HG02981 (cell line): ENCODE data around the gene ZFYVE16.
"Not testable (repeated sequence)": the region's sequence is repeated elsewhere in the genome, so short reads cannot be mapped to it uniquely, and the experiment has no call there.

Source experiments
- ATAC-seq: cut with Tn5 transposase; IDR thresholded peaks from one replicate; pipeline ENCODE4 v1.9.1; 2021; ENCODE audit warnings: mild to moderate bottlenecking, moderate library complexity; ENCODE audit not compliant: unreplicated experiment

Gene ZFYVE16

DNA sequence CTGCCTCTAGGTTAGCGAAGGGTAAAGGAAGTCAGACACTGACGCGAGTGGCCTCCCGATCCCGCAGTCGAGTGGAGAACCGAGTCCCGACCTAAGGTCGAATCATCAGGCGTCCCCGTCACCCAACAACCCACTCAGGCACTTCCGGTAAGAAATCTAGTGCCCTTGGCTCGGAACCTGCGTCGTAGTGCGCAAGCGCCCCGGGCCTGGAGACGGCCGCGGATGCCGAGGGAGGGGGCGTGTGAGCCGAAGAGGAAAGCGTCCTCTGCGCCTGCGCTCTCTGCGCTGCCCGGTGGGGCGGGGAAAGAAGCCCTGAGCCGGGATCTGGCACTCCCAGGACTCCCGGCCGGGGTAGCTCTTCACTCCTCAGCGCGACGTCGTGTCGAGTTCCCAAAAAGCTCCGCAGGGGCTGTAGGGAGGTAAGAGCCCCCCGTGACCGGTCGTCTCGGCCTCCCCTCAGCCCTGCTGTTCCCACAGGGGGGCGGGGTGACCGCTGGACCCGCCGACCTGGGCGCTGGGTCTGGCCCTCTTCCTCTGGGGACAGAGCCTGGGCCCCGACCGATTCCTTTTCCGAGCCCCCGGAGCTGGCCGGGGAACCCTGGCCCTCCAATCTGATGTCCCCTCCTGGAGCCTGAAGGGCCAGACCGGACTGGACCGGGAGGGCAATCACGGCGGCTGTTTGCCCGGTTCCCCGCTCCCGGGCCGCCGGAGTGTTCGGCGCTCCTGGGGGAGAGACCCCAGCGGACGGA lies at the start of gene ZFYVE16:
Gene ZFYVE16, plus strand, starts transcription at position 330 of the 749 bp plus-strand sequence. CDS start 26,084 bp downstream, outside the sequence.
- peak; percentile 82 for ATAC-seq

DNA sequence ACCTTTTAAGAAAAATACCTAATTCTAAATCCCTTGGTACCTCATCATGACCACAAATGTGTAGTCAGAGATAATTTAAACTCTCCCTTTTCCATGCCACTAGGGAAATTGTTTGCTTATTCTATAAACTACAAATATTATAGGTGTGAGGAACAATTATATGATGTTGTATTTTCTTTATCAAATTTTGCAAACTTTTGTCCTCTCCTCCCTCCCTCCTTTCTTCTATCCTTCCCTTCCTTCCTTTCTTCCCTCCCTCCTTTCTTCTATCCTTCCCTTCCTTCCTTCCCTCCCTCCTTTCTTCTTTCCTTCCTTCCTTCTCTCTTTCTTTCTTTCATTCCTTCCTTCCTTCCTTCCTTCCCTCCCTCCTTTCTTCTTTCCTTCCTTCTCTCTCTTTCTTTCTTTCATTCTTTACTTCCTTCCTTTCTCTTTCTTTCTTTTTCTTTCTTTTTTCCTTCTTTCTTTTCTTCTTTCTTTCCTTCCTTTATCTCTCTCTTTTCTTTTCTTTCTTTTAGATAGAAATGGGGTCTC lies 46.9 kb upstream of the ZFYVE16 start:
- no peak for ATAC-seq

GRCh38 chr5:80364892-80365291 lies 43.0 kb upstream of the ZFYVE16 start:
- ATAC-seq: no peak

GRCh38 chr5:80368661-80369480 lies 39.0 kb upstream of the ZFYVE16 start:
- no peak for ATAC-seq

DNA sequence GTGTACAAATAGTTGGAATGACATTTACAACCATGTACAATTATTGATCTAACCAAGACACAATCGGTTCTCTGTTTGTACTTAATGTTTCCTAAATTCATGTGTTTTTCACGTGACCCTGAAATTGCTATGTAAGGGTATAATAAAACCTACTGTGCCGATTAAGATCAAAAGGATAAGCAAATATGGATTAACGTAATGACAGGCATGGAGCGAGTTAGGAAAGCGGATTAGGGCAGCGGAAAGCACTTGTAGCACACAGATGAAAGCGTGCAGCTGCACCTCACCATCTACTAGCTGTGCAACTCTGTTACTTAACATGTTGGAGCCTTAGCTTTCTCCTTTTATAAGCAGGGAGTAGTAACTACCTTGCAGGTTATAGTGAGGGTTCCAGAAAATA lies 38.3 kb upstream of the ZFYVE16 start:
- ATAC-seq: no peak

- ATAC-seq: no peak
These were observed 37.5 kb upstream of the ZFYVE16 start for GRCh38 chr5:80370390-80370789.

DNA sequence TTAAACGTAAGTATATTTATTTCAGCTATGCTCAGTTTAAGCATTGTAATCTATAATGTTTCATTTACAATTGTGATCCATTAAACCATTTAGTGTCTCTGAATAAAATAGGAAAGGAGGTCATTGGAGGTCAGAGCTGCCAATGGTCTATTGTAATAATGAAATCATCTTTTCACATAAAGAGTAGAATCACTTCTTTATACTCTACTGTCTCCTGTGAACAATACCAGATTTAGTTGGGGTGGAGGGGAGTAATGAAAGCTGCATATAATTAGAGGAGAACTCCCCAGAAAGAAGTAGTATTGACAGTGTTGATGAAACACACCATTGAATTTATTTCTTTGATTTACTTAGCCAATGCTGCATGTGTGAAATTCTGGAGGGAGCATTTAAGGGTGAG lies 35.1 kb upstream of the ZFYVE16 start:
- ATAC-seq: no peak

DNA sequence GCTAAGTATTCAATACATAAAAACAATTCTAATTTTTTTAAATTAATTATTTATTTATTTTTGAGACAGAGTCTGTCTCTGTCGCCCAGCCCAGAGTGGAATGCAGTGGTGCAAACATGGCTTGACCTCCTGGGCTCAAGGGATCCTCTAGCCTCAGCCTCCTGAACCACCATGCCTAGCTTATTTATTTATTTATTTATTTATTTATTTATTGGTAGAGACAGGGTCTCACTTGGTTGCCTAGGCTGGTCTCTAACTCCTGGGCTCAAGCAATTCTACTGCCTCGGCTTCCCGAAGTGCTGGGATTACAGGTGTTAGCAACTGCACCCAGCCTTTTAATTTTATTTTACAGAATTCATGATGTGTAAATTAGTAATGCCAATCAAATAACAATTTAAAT lies 33.7 kb upstream of the ZFYVE16 start:
- no peak for ATAC-seq

GRCh38 chr5:80376557-80376956 lies 31.3 kb upstream of the ZFYVE16 start:
- ATAC-seq: no peak

GRCh38 chr5:80382488-80382887 lies 25.4 kb upstream of the ZFYVE16 start:
- ATAC-seq: no peak

DNA sequence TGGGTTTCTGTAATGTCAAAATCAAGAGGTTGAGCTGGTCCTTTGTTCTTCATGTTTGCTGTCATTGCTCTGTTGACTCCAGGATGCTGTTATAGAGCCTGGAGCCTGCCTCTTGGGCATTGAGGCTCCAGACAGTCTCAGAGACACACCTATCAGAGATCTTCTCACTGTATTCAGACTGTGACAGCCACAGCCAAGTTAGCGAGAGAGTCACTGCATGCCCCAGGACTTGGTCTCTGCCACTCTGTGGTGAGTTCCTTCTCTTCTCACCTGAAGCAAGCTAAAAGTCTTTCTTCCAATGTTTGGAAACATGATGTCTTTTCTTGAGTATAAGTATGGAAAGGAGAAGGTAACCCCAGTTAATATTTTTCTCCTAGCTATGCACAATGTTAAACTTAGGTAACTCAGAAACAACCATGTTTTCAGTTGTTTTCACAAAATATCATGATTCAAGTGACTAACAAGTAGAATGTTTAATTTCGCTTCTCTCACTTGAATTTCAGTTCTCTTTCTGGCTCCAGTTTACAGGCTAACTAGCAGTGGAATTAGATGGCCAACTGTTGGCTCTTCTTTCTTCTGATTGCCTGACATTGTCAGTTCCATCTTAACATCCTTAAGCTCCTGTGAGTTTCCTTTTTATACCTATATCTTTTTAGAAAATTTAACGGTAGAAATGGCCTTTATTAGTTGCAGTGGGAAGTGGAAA lies 20.6 kb upstream of the ZFYVE16 start:
- ATAC-seq: no peak

GRCh38 chr5:80389580-80389979 lies 18.3 kb upstream of the ZFYVE16 start:
- no peak for ATAC-seq

- ATAC-seq: not testable (repeated sequence)
These were observed 17.5 kb upstream of the ZFYVE16 start for GRCh38 chr5:80390413-80390812.

GRCh38 chr5:80391267-80391666 lies 16.6 kb upstream of the ZFYVE16 start:
- ATAC-seq: not testable (repeated sequence)

DNA sequence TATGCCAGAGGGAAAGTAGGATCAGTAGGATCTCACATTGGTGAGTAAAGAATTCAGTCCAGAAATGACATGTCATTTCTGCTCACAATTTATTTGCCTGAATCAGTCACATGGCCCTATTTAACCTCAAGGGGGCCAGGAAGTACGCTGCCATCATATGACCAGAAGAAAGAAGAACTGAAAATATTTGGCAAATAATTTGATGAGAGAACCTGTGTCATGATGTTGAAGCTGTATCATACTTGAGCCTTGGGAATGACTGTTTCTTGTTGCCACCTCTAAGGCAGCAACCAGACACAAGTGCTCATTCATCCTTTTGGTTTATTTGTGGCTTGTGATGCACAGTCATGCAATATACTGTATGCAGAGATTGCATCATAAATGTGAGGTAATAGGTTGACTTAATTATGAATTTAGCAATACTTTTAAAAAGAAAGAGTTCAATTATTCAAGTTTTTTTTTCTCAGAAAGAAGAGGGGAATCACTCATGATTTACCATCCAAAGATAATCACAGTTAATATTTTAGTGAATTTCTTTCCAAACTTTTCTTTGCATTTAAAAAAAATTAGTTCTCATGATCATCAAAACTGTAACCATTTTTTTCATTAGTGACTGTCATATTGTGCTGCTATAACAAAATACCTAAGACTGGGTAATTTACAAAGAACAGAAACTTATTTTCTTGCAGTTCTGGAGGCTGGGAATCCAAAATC lies 8.2 kb upstream of the ZFYVE16 start:
- peak; percentile 94 for ATAC-seq

DNA sequence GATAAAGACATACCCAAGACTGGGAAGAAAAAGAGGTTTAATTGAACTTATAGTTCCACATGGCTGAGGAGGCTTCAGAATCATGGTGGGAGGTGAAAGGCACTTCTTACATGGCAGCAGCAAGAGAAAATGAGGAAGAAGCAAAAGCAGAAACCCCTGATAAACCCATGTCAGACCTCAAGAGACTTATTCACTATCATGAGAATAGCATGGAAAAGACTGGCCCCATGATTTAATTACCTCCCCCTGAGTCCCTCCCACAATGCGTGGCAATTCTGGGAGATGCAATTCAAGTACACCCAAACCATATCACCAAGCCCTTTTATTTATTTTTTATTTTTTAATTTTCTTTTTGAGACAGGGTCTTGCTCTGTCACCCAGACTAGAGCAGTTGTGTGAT lies 7.5 kb upstream of the ZFYVE16 start:
- ATAC-seq: not testable (repeated sequence)

GRCh38 chr5:80403782-80404181 lies 4.1 kb upstream of the ZFYVE16 start:
- ATAC-seq: no peak

- ATAC-seq: peak; percentile 39
These were observed 707 bp upstream of the ZFYVE16 start for GRCh38 chr5:80406980-80407734.

- peak; percentile 39 for ATAC-seq
These were observed 861 bp downstream of the ZFYVE16 start for GRCh38 chr5:80408484-80409366.
